RWPE1 (cell line): Measurements from ENCODE around the gene ADNP2.
A peak's percentile ranks its signal among the peaks of the same experiment; 100 is the strongest.

Source experiments
- CTCF ChIA-PET: fragments of 350-600 bp; sonication (Branson Sonifier 250); formaldehyde crosslinking; extraction: SDS; loops from one replicate; lab custom pipeline; 2021; lab: Yijun Ruan, JAX
- POLR2A ChIA-PET: fragments of 400-600 bp; formaldehyde crosslinking; extraction: SDS; loops from one replicate; lab custom pipeline; 2020; ENCODE audit warnings: antibody characterized with exemption; ENCODE audit not compliant: low non-redundant PET; lab: Yijun Ruan, JAX
- DNase-seq: peaks from one replicate; pipeline ENCODE4 v3.0.0; 2012; ENCODE audit warnings: low spot score
- H3K27ac ChIP-seq: fragments of 450-650 bp; 2 replicates; pipeline ENCODE4 v1.5.1; 2017
- TF ChIP-seq, protein P1 (sequence below): fragments of 450-650 bp; conservative IDR thresholded peaks from 2 replicates; pipeline ENCODE4 v1.5.1; 2017; ENCODE audit warnings: low read depth, mild to moderate bottlenecking

ADNP2 gene

DNA sequence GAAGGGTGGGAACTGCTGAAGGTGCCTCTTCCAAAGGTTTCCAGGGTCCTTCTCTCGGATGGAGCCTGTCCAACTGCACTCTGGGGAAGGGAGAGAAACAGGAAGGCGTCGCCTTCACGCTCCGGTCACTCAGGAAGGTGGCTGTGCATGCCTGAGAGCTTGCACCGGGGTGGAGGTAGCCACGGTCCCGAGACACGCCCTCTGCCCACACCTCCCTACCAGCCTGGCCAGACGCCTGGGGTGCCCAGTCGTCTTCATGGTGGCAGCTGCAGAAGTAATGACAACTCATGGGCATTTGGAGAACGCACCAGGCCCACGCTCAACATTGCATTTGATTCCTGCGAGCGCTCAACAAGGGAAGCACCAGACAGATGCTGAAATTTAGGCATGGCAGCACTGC, 59.9 kb downstream of the ADNP2 start:
- POLR2A ChIA-PET = no interaction called here
- CTCF ChIA-PET = interaction anchor here (0.6 kb wide), 1 partner anchor 10 kb away, joined by 3 read pairs; no protein-coding TSS in a partner anchor
- no peak for DNase-seq

DNA sequence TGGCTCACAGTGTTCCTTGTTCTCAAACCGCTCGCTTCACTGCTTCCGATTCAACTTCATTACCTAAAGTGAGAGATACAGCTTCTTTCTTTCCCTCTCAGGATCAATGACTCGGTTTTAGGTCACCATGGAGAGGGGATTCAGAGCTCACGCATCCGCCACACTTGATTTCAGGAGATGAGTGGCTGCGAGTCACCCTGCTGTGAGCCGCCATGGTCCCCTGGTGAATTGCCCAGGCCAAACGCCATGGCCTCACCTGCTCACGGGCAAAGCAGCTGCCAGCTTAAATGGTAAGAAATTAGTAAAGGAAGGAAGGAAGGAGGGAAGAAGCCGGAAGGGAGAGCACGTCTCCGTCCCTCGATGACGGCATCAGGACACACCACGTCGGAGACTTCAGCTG, 60.5 kb downstream of the ADNP2 start:
- ChIA-PET POLR2A (no interaction called here), CTCF (interaction anchor here (0.6 kb wide), 1 partner anchor 9 kb away, joined by 3 read pairs; no protein-coding TSS in a partner anchor)
- H3K27ac ChIP-seq = no peak overlapping the region
- TF ChIP-seq, protein P1, sequence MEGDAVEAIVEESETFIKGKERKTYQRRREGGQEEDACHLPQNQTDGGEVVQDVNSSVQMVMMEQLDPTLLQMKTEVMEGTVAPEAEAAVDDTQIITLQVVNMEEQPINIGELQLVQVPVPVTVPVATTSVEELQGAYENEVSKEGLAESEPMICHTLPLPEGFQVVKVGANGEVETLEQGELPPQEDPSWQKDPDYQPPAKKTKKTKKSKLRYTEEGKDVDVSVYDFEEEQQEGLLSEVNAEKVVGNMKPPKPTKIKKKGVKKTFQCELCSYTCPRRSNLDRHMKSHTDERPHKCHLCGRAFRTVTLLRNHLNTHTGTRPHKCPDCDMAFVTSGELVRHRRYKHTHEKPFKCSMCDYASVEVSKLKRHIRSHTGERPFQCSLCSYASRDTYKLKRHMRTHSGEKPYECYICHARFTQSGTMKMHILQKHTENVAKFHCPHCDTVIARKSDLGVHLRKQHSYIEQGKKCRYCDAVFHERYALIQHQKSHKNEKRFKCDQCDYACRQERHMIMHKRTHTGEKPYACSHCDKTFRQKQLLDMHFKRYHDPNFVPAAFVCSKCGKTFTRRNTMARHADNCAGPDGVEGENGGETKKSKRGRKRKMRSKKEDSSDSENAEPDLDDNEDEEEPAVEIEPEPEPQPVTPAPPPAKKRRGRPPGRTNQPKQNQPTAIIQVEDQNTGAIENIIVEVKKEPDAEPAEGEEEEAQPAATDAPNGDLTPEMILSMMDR = no peak
- DNase-seq = no peak

More for the DNA sequence above, 59.9 kb downstream of the ADNP2 start:
- H3K27ac ChIP-seq = 0 out of 2 replicates have a peak overlapping the region, but pooled peaks have one; percentile 3
- TF ChIP-seq, protein P1 = no peak

DNA sequence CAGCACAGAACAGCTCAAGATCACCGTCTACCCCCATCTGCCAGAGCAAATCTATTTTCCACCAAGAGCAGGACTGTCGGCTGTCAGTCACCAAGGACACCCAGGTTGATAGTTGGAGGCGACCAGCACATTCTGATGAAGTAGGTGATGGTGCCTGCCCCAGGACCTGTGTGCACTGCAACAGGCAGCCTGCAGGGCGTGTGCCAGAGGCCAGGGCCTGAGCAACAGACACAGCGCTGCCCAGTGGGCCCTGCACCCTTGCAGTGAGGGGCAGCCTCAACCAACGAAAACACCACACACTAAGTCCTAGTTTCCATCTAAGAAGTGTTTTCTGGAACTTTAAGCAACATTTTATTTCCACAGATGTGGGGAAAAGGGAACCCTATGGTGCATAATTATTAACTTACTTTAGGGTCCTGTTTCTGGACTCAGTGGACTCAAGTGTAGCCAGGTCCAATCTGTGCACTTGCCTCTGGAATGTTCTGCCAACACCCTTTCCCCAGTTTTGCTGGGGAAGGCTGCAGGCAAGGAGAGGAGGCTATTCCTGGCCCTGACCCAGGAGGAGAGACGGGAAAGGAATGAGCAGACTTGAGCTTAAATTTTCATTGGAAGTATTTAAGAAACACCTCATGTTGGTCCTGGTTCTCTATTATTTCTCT, 61.5 kb downstream of the ADNP2 start:
- TF ChIP-seq, protein P1 = no peak
- ChIA-PET POLR2A (no interaction called here), CTCF (interaction anchor here (0.7 kb wide), 1 partner anchor 73 kb away, joined by 3 read pairs; no protein-coding TSS in a partner anchor)
- DNase-seq = no peak
- no peak overlapping the region for H3K27ac ChIP-seq

DNA sequence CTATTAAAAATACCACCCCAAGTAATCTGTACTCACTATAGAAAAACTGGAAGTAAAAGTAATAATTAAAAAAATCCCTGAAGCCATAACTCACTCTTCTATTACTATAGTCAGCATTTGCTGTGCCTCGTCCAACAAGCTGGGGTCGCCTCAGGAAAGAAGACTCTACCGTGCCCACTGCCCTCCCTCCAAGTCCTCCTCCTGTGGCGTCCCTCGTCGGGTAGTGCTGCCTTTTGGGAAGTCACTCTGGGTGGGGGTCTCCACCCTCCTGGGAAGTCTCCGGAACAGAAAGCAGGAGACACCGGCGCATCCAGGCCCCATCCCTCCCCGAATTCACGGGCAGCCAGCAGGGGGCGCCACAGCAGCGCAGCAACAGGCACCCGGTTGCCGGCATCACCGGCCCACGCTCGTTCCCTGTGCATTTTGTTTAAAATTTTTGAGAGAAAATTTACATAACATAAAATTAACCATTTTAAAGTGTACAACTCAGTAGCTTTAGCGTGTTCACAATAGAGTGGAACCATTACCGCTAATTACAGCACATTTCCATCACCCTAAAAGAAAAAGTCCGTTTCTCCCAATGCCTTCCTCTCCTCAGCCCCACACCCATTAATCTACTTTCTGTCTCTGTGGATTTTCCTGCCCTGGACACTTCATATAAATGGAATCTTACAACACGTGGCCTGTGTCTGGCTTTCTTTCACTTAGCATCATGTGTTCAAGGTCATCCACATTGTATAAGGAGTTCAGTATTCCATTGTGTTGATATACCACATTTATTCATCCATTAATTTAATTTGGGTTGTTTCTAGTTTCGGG, 62.2 kb downstream of the ADNP2 start:
- DNase-seq = peak; percentile 33
- ChIA-PET CTCF (interaction anchor here (0.7 kb wide), 1 partner anchor 73 kb away, joined by 3 read pairs; no protein-coding TSS in a partner anchor), POLR2A (no interaction called here)
- no peak overlapping the region for H3K27ac ChIP-seq
- TF ChIP-seq, protein P1 = peak; percentile 96

DNA sequence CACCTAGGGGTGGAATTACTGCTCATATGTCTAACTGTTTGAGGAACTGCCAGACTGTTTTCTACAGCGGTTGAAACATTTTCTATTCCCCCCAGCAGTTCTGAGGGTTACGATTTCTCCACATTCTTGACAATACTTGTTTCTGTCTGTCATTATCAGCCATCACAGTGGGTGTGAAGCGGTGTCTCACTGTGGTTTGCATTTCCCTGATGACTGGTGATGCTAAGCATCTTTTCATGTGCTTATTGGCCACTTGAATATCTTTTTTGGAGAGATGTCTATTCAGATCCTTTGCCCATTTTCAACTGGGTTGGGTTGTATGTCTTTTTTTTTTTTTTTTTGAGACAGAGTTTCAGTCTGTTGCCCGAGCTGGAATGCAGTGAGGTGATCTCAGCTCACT, 63.0 kb downstream of the ADNP2 start:
- POLR2A ChIA-PET = no interaction called here

DNA sequence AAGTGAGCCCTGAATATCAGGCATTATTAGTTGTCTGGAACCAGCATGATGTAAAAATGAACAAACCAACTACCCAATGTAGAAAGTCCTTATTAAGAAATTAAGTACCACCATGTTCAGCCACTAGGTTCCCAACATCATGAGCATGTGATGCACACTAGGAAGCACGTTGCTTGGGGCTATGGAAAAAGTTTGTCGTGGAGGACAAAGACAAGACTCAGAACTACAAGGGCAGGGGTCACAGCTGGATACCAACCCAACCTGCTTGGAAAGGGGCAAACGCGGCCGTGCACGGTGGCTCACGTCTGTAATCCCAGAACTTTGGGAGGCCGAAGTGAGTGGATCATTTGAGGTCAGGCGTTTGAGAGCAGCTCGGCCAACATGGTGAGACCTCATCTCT, 64.0 kb downstream of the ADNP2 start:
- CTCF ChIA-PET = no interaction called here
- H3K27ac ChIP-seq = no peak overlapping the region
- DNase-seq = no peak
- POLR2A ChIA-PET = no interaction called here
- TF ChIP-seq, protein P1 = no peak

More for the DNA sequence above, 63.0 kb downstream of the ADNP2 start:
- CTCF ChIA-PET = interaction anchor here (0.6 kb wide), 1 partner anchor 10 kb away, joined by 3 read pairs; no protein-coding TSS in a partner anchor
- no peak for DNase-seq
- no peak overlapping the region for H3K27ac ChIP-seq
- TF ChIP-seq, protein P1 = no peak
